Gastroesophageal sphincter (tissue), 4 donors: ENCODE measurements around the gene MRPL22. TPM values are rescaled to one million over a fixed set of nuclear protein-coding genes. Genes with fewer than 3 reads are reported as not detected.
A peak's percentile ranks its signal among the peaks of the same experiment; 100 is the strongest.

Experiments used
- ATAC-seq: fragments of 150-250 bp; one replicate; pipeline ENCODE4 v1.9.1; 2016; ENCODE audit warnings: mild to moderate bottlenecking, moderate library complexity
- H3K27ac ChIP-seq, 4 donors: fragments of 200-600 bp; sonication (generic) in 3 of 4; 1 replicate in 3 of 4; 2 replicates in 1 of 4; pipeline ENCODE4 v1.5.1; 2016 to 2019
- H3K27me3 ChIP-seq: fragments of 200-600 bp; sonication (generic); one replicate; pipeline ENCODE4 v1.5.1; 2019
- H3K36me3 ChIP-seq, 2 donors: fragments of 200-600 bp; sonication (generic); one replicate each; pipeline ENCODE4 v1.5.1; 2019; ENCODE audit warnings: control low read depth in 1 of 2
- H3K4me1 ChIP-seq, 3 donors: fragments of 200-600 bp; sonication (generic); 1 replicate in 2 of 3; 2 replicates in 1 of 3; pipeline ENCODE4 v1.5.1; 2016 to 2019; ENCODE audit warnings: control low read depth in 2 of 3
- H3K4me3 ChIP-seq, 2 donors: fragments of 200-600 bp; sonication (generic); one replicate each; pipeline ENCODE4 v1.5.1; 2019; ENCODE audit warnings: mild to moderate bottlenecking in 1 of 2, moderate library complexity in 1 of 2
- H3K9me3 ChIP-seq, 3 donors: fragments of 200-600 bp; sonication (generic); one replicate each; pipeline ENCODE4 v1.5.1; 2017 to 2019; ENCODE audit warnings: control low read depth in 2 of 3
- EP300 ChIP-seq: sonication (generic); formaldehyde crosslinking; IDR thresholded peaks from one replicate; pipeline ENCODE4 v1.6.1; 2017; ENCODE audit warnings: antibody characterized with exemption, mild to moderate bottlenecking
- POLR2A ChIP-seq, 2 donors: fragments of 450-650 bp; IDR thresholded peaks; one replicate each; pipeline ENCODE4 v1.6.1; 2017; ENCODE audit warnings: antibody characterized with exemption in 2 of 2, mild to moderate bottlenecking in 2 of 2, moderate library complexity in 1 of 2
- POLR2AphosphoS5 ChIP-seq: sonication (generic); formaldehyde crosslinking; IDR thresholded peaks from one replicate; pipeline ENCODE4 v1.6.1; 2017; ENCODE audit warnings: antibody characterized with exemption
- WGBS, 2 donors: methylation state at CpG; one replicate each; pipeline ENCODE4 v1.1.5; 2018; ENCODE audit warnings: low coverage in 1 of 2; 5-methylcytosine and 5-hydroxymethylcytosine counted together
- total RNA-seq, 4 donors: library from RNA; depleted of rRNA; stranded (reverse); fragments of >200 nt; gene quantifications; one replicate each; pipeline ENCODE4 v1.1.0, GENCODE V29; 2016
- TF ChIP-seq, protein P1 (sequence below), 4 experiments: fragments of 200-600 bp in 2 of 4; fragments of 450-650 bp in 2 of 4; sonication (generic) in 1 of 4; IDR thresholded peaks; one replicate each; pipeline ENCODE4 v1.5.1; 2017 to 2019; ENCODE audit warnings: antibody characterized with exemption in 4 of 4, mild to moderate bottlenecking in 2 of 4, moderate library complexity in 2 of 4

Gene MRPL22
- total RNA-seq, result 10 to 100 TPM; 14.8 to 23.5 (median 20.5) TPM

DNA sequence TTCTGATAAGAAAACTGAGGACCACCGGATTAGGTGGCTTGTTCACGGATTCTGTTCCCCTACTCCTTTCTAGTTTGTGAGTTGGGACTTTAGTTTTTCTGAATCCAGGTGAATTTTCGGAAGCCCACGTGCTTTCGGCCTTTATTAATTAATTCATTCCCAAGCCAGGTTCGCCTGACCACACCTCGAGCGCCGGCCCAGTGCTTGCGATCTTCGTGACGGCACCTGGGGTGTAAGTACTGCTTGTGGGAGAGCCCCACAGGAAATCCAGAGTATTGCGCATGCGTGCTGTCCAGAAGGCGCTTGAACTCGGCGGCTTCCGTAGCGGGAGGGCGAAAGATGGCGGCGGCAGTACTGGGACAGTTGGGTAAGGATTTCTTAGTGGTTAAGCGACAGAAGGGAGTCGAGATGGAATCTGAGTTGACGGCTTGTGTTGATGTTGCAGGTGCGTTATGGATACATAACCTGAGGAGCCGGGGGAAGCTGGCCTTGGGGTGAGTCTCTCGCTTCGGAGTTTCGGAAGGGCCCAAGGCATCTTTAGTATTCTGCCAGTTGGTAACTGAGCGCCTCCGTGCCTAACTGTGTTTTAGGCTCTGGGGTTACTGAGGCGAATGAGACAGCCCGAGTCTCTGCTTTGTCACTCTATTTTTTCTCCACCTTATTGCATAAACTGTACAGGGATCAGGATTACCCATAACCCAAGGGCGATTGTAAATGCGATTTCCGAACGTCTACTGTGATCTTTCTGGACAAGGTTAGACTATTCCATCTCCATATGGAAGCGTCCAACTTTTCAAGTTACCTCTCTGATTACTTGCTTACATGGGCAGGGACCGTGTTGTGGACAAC, at the start of gene MRPL22:
Gene MRPL22 (plus strand): TSS at position 302 of the 849 bp plus-strand sequence. CDS start 38 bp downstream, at position 340.
- H3K27me3 ChIP-seq, result no peaks in the 10 kb centered on the region
- 1 to 3% methylated on average over 12 to 36 of the region's 40 CpGs for WGBS, 2 donors
- peaks cover 0 to 76% (median 18%) of the 10 kb centered on the region in 3 donors for H3K4me1 ChIP-seq
- ATAC-seq, result peak; percentile 79
- peaks cover 0 to 7% of the 10 kb centered on the region in 2 donors for H3K36me3 ChIP-seq
- TF ChIP-seq POLR2A (IDR thresholded peaks at IDR 0.05) (peak; percentile 32 to 36), POLR2AphosphoS5 (peak; percentile 86), EP300 (no peak)
- TF ChIP-seq, protein P1, sequence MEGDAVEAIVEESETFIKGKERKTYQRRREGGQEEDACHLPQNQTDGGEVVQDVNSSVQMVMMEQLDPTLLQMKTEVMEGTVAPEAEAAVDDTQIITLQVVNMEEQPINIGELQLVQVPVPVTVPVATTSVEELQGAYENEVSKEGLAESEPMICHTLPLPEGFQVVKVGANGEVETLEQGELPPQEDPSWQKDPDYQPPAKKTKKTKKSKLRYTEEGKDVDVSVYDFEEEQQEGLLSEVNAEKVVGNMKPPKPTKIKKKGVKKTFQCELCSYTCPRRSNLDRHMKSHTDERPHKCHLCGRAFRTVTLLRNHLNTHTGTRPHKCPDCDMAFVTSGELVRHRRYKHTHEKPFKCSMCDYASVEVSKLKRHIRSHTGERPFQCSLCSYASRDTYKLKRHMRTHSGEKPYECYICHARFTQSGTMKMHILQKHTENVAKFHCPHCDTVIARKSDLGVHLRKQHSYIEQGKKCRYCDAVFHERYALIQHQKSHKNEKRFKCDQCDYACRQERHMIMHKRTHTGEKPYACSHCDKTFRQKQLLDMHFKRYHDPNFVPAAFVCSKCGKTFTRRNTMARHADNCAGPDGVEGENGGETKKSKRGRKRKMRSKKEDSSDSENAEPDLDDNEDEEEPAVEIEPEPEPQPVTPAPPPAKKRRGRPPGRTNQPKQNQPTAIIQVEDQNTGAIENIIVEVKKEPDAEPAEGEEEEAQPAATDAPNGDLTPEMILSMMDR (IDR thresholded peaks at IDR 0.05), result peak in 3 of 4 experiments; percentile 28 to 50 (median 43)
- H3K9me3 ChIP-seq, result no peaks in the 10 kb centered on the region
- H3K27ac ChIP-seq, result peak within 1 kb of the TSS; percentile 31 to 86 (median 82)
- peak within 1 kb of the TSS; percentile 59 to 90 for H3K4me3 ChIP-seq

DNA sequence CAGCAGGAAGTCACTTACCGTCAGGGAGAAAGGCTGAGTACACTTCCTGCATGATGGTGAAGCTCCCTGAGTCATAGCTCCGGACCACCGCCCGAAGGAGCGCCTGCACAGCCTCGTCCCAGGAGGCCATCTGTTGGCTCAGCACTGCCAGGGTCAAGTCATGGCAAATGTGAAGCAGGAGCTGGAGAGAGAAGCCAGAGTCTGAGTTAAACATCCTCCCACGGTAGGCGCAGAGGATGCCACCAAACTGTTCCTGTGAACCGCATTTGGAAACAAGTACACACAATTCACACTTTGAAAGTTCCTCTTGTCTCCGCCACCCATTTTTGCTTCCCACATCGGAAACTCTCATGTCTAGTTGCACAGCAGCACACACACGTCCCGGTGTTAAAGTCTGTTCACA, 48.5 kb upstream of the MRPL22 start:
- TF ChIP-seq POLR2AphosphoS5 (no peak), EP300 (no peak), POLR2A (IDR thresholded peaks at IDR 0.05) (no peak)
- TF ChIP-seq, protein P1 (IDR thresholded peaks at IDR 0.05), result no peak
- ATAC-seq, result peak; percentile 28

DNA sequence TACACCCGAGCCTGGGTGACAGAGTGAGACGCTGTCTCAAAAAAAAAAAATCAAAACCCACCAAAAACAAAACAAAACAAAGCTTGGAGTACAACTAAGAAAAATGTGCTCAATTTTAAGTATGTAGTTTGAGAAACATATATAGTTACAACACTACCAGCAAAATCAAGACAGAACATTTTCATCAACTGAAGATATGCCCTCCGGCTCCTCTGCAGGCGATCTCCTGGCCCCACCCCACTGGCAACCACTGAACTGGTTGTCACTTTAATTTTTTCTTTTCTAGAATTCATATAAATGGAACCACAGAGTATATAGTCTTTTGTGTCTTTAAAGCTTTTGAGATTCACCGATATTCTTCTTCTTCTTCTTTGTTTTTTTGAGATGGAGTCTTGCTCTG, 47.5 kb upstream of the MRPL22 start:
- TF ChIP-seq POLR2AphosphoS5, result no peak
- TF ChIP-seq, protein P1 (IDR thresholded peaks at IDR 0.05), result no peak
- TF ChIP-seq POLR2A (IDR thresholded peaks at IDR 0.05), result no peak
- no peak for TF ChIP-seq EP300
- ATAC-seq, result no peak
- H3K36me3 ChIP-seq, result peaks cover 8 to 100% of the 10 kb centered on the region in 2 donors
- H3K27me3 ChIP-seq, result no peaks in the 10 kb centered on the region
- no peaks in the 10 kb centered on the region for H3K9me3 ChIP-seq
- no peak overlapping the region for H3K27ac ChIP-seq
- no peaks in the 10 kb centered on the region for H3K4me1 ChIP-seq
- H3K4me3 ChIP-seq, result no peak overlapping the region
- 81 to 90% methylated on average over 4 to 5 of the region's 5 CpGs for WGBS, 2 donors

More for the DNA sequence above, 48.5 kb upstream of the MRPL22 start:
- Histone ChIP-seq H3K27me3 (no peaks in the 10 kb centered on the region), H3K4me1 (no peaks in the 10 kb centered on the region), H3K27ac (no peak overlapping the region), H3K9me3 (peaks cover 0 to 7% (median 0%) of the 10 kb centered on the region in 3 donors), H3K36me3 (peaks cover 8 to 100% of the 10 kb centered on the region in 2 donors), H3K4me3 (no peak overlapping the region)
- 84 to 91% methylated on average over 4 to 5 of the region's 13 CpGs for WGBS, 2 donors

DNA sequence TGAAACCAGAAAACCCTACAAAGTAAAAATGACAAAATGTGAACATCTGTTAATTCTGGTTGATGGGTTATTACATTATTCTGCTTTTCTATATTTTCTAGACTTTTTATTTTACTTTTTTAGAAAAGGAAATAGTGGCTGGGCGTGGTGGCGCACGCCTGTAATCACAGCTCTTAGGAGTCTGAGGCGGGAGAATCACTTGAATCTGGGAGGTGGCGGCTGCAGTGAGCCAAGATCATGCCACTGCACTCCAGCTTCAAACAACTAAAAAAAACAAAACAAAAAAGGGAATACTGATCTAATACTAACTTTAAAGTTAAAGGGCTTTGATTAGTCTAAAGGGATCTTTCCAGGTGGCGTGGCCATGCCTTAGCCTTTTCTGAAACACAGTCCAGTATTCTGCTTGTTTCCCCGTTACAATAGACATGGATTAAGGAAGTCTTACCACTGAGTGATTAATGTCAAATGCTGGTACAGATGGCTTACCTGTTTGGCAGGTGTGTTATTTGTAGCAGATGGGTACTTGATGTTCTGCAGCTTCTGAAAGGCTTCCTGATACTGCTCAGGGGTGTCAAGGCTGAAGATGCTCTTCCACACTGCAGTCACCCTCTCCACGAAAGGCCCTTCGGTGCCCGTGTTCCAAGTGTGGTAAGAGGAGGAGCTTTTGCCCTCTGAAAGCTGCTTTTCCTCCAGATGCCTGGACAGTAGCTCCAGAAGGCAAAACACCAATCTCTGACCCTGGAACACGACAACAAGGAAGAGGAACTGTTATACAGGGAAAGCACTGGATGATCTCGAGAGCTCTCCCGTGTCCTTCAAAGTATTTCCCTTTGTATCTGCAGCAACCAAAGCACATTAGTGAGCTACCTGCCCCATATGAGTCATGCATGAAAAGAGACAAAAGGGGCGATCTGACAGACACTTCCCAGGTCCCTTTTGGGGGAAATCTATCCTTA, 45.0 kb upstream of the MRPL22 start:
- Histone ChIP-seq H3K27me3 (no peaks in the 10 kb centered on the region), H3K4me3 (no peak overlapping the region), H3K9me3 (no peaks in the 10 kb centered on the region), H3K36me3 (peaks cover 8 to 100% of the 10 kb centered on the region in 2 donors), H3K4me1 (peaks cover 0 to 5% (median 0%) of the 10 kb centered on the region in 3 donors), H3K27ac (no peak overlapping the region)
- 79 to 82% methylated on average over 9 to 13 of the region's 14 CpGs for WGBS, 2 donors
- no peak for TF ChIP-seq EP300
- TF ChIP-seq POLR2A (IDR thresholded peaks at IDR 0.05), result no peak
- no peak for ATAC-seq

DNA sequence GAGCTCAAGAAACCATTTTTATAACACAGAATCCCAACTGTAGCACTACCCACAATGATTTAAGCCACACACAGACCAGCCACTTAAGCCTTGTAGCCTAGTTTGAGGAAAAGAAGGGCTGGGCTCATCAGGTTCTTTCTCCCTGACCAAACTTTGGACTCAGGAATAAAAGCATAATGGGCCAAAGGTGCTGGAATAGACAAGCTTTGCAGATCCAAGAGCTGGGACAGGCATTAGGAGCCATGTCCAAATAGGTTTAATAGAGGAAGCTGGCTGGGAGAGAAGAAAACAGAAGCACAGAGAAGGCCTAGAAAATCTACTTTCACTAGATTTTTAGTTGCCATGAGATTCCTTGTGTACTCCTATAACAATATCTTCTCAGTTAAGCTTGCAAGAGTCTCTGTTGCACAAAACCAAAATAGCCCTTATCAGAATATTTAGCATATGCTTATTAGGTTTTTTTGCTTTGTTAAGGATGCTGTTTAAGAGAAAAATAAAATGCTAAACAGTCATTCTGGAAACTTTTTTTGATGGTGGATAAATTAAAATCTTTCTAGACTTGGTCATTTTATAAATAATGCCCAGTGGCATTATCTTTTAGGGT, 44.2 kb upstream of the MRPL22 start:
- Histone ChIP-seq H3K36me3 (peaks cover 5 to 100% of the 10 kb centered on the region in 2 donors), H3K4me1 (peaks cover 0 to 5% (median 0%) of the 10 kb centered on the region in 3 donors), H3K27ac (no peak overlapping the region), H3K9me3 (no peaks in the 10 kb centered on the region), H3K4me3 (no peak overlapping the region), H3K27me3 (no peaks in the 10 kb centered on the region)
- TF ChIP-seq, protein P1 (IDR thresholded peaks at IDR 0.05), result no peak
- TF ChIP-seq POLR2AphosphoS5 (no peak), POLR2A (IDR thresholded peaks at IDR 0.05) (no peak), EP300 (no peak)
- no peak for ATAC-seq
